BE2C (cell line): ENCODE measurements around the gene MAD2L2.

ENCODE experiments used
- DNase-seq: peaks from one replicate; pipeline ENCODE4 v3.0.0-alpha.2; 2020
- H3K27me3 ChIP-seq: fragments of 250-450 bp; sonication (Bioruptor Pico); 2 replicates; pipeline ENCODE4 v1.5.1; 2020; ENCODE audit warnings: mild to moderate bottlenecking
- H3K36me3 ChIP-seq: fragments of 250-450 bp; sonication (Bioruptor Pico); 2 replicates; pipeline ENCODE4 v1.5.1; 2020; ENCODE audit warnings: mild to moderate bottlenecking
- H3K4me1 ChIP-seq: fragments of 250-450 bp; sonication (Bioruptor Pico); 2 replicates; pipeline ENCODE4 v1.5.1; 2020
- H3K4me3 ChIP-seq: 2 replicates; pipeline ENCODE4 v1.5.1; 2011; ENCODE audit warnings: low read depth, low read length
- H3K9me3 ChIP-seq: fragments of 250-450 bp; sonication (Bioruptor Pico); 2 replicates; pipeline ENCODE4 v1.5.1; 2020
- CTCF ChIP-seq: IDR thresholded peaks from 2 replicates; pipeline ENCODE4 v1.5.1; 2012; ENCODE audit warnings: mild to moderate bottlenecking, low read depth, low read length

MAD2L2 gene

DNA sequence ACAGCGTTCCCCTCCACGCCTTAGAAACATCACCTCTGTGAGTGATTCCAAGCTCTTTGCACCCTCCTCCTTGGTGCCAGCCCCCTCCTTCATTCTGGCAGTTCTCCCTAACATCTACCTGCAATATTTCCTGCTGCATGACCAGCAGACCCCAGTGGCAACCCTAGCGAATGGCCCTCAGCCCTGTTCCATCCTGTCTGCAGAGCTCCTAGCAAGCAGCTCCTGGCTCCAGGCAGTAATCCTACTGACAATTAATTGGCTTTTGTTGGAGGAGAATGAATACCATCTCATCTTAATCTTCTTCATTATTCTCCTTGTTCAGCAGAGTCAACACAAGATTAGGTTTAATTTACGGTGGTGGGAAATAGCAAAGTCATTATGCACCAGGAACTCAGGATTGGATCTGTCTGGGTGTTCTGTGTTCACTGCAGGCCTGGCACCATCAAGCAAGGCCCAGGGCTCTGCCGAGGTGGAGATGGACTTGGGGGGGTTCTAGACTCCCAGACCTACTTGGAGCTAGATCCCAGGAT is 39.1 kb downstream of the MAD2L2 start:
- Histone ChIP-seq H3K4me1 (no peaks in the 10 kb centered on the region), H3K4me3 (no peak overlapping the region), H3K36me3 (no peaks in the 10 kb centered on the region), H3K27me3 (no peaks in the 10 kb centered on the region), H3K9me3 (no peaks in the 10 kb centered on the region)
- no peak for TF ChIP-seq CTCF
- DNase-seq: no peak

DNA sequence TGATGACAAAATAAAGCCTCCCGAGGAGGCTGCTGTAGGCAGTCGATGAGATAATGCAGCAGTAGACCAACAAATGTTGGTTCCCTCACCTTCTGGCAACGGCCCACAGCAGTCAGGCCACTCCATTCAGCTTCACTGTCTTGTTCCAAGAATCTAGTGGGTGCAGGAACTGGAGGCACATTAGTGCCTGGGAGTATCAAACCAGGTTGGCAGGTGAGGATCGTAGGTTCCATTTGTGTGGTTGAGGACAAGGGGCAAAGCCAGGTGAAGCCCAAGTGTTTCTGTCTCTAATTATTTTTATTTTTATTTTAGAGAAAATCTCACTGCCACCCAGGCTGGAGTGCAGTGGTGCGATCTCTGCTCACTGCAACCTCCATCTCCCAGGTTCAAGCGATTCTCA is 40.0 kb downstream of the MAD2L2 start:
- no peaks in the 10 kb centered on the region for H3K4me1 ChIP-seq
- H3K9me3 ChIP-seq: no peaks in the 10 kb centered on the region
- TF ChIP-seq CTCF: no peak
- no peaks in the 10 kb centered on the region for H3K36me3 ChIP-seq
- no peak for DNase-seq
- H3K4me3 ChIP-seq: no peak overlapping the region
- no peaks in the 10 kb centered on the region for H3K27me3 ChIP-seq

GRCh38 chr1:11640101-11640500 is 40.8 kb downstream of the MAD2L2 start:
- DNase-seq: no peak
- H3K9me3 ChIP-seq: no peaks in the 10 kb centered on the region
- no peak for TF ChIP-seq CTCF
- no peaks in the 10 kb centered on the region for H3K27me3 ChIP-seq
- H3K36me3 ChIP-seq: no peaks in the 10 kb centered on the region
- H3K4me3 ChIP-seq: no peak overlapping the region
- H3K4me1 ChIP-seq: no peaks in the 10 kb centered on the region

GRCh38 chr1:11639372-11639771 is 41.6 kb downstream of the MAD2L2 start:
- Histone ChIP-seq H3K4me3 (no peak overlapping the region), H3K4me1 (no peaks in the 10 kb centered on the region; the same call in 1 of the 2 replicates), H3K36me3 (no peaks in the 10 kb centered on the region), H3K9me3 (no peaks in the 10 kb centered on the region), H3K27me3 (no peaks in the 10 kb centered on the region)
- DNase-seq: no peak
- TF ChIP-seq CTCF: no peak

DNA sequence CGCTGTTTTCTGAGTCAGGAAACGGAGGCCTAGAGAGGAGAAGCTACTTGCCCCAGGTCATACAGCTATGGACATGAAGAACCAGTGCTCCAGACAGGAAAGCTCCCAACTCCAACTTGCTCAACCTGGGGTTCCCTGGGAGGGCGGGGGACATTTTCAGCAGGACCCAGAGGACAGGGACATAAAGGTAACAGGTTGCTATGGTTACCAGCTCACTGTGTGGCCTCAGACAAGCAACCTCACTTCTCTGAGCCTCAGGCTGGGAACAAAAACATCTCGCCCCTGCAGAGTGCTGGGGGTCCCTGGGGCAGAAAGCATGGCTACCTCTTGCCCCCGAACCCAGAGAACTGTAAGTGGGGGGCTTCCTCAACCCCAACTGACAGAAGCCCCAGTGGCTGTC is 42.8 kb downstream of the MAD2L2 start:
- no peaks in the 10 kb centered on the region; the same call in 1 of the 2 replicates for H3K4me1 ChIP-seq
- H3K27me3 ChIP-seq: no peaks in the 10 kb centered on the region
- H3K36me3 ChIP-seq: no peaks in the 10 kb centered on the region
- TF ChIP-seq CTCF: no peak
- H3K4me3 ChIP-seq: no peak overlapping the region
- no peaks in the 10 kb centered on the region for H3K9me3 ChIP-seq
- no peak for DNase-seq

GRCh38 chr1:11634365-11635192 is 46.4 kb downstream of the MAD2L2 start:
- H3K4me3 ChIP-seq: no peak overlapping the region
- TF ChIP-seq CTCF: no peak
- peaks cover 4% of the 10 kb centered on the region for H3K4me1 ChIP-seq
- DNase-seq: no peak
- no peaks in the 10 kb centered on the region for H3K36me3 ChIP-seq
- no peaks in the 10 kb centered on the region for H3K27me3 ChIP-seq
- H3K9me3 ChIP-seq: no peaks in the 10 kb centered on the region
